ENCODE data around the gene ZDHHC11B.

- TF ChIP-seq CTCF (IDR thresholded peaks at IDR 0.05) (no peak), POLR2A (IDR thresholded peaks at IDR 0.05) (no peak)
Measured at GRCh38 chr5:665541-665955, 119.0 kb downstream of the ZDHHC11B start.

Data from ovary (tissue), 3 donors.